LHCN-M2 (cell line): ENCODE results near the gene ARHGAP11A. TPM values are rescaled to one million over a fixed set of nuclear protein-coding genes. Genes with fewer than 3 reads are reported as not detected.

Experiments used
- DNase-seq: peaks from one replicate; pipeline ENCODE4 v3.0.0-alpha.2; 2012; ENCODE audit warnings: low read depth
- total RNA-seq: library from RNA; depleted of rRNA; stranded (reverse); fragments of >200 nt; gene quantifications from 2 replicates; pipeline ENCODE4 v1.2.3, GENCODE V29; 2014

ARHGAP11A gene
- total RNA-seq, 1 experiment from 2014 or later = 65.3 TPM

GRCh38 chr15:32656496-32656895, 41.2 kb downstream of the ARHGAP11A start:
- peak; percentile 83 for DNase-seq

GRCh38 chr15:32657198-32657883, 42.0 kb downstream of the ARHGAP11A start:
- peak; percentile 36 for DNase-seq

GRCh38 chr15:32657941-32658340, 42.6 kb downstream of the ARHGAP11A start:
- peak; percentile 30 for DNase-seq

- DNase-seq = peak; percentile 91
Observed at GRCh38 chr15:32659340-32660155, 44.2 kb downstream of the ARHGAP11A start.

- no peak for DNase-seq
Observed at GRCh38 chr15:32663671-32664070, 48.4 kb downstream of the ARHGAP11A start.

- no peak for DNase-seq
Observed at GRCh38 chr15:32664796-32665195, 49.5 kb downstream of the ARHGAP11A start.

GRCh38 chr15:32667321-32667720, 52.0 kb downstream of the ARHGAP11A start:
- no peak for DNase-seq

- DNase-seq = no peak
Observed at GRCh38 chr15:32668942-32669341, 53.6 kb downstream of the ARHGAP11A start.

GRCh38 chr15:32669896-32670611, 54.8 kb downstream of the ARHGAP11A start:
- no peak for DNase-seq

GRCh38 chr15:32670623-32671022, 55.3 kb downstream of the ARHGAP11A start:
- DNase-seq = no peak

- DNase-seq = no peak
Observed at GRCh38 chr15:32671339-32672325, 56.3 kb downstream of the ARHGAP11A start.

- DNase-seq = peak; percentile 60
Observed at GRCh38 chr15:32674681-32675080, 59.4 kb downstream of the ARHGAP11A start.

GRCh38 chr15:32675466-32675865, 60.2 kb downstream of the ARHGAP11A start:
- no peak for DNase-seq

- DNase-seq = no peak
Observed at GRCh38 chr15:32676169-32676568, 60.9 kb downstream of the ARHGAP11A start.

GRCh38 chr15:32677238-32677750, 62.0 kb downstream of the ARHGAP11A start:
- DNase-seq = peak; percentile 36

- DNase-seq = no peak
Observed at GRCh38 chr15:32679298-32679690, 64.0 kb downstream of the ARHGAP11A start.

GRCh38 chr15:32682569-32682968, 67.3 kb downstream of the ARHGAP11A start:
- DNase-seq = peak; percentile 95

- DNase-seq = peak; percentile 31
Observed at GRCh38 chr15:32682977-32683630, 67.8 kb downstream of the ARHGAP11A start.

- peak; percentile 93 for DNase-seq
Observed at GRCh38 chr15:32683906-32684584, 68.7 kb downstream of the ARHGAP11A start.

- peak; percentile 27 for DNase-seq
Observed at GRCh38 chr15:32685576-32685975, 70.3 kb downstream of the ARHGAP11A start.
